DND-41 (cell line): ENCODE results near the gene CC2D2B.
A peak's percentile ranks its signal among the peaks of the same experiment; 100 is the strongest.
"Not testable (repeated sequence)": the region's sequence is repeated elsewhere in the genome, so short reads cannot be mapped to it uniquely, and the experiment has no call there.

ENCODE experiments used
- ATAC-seq: fragments of 200-7000 bp; cut with Tn5 transposase; 3 replicates; pipeline ENCODE4 v1.9.1; 2021; ENCODE audit warnings: low read depth; ENCODE audit not compliant: insufficient read depth
- DNase-seq: peaks from one replicate; pipeline ENCODE4 v3.0.0-alpha.2; 2020
- H2AFZ ChIP-seq: 2 replicates; pipeline ENCODE4 v1.6.0; 2012; ENCODE audit warnings: low read depth, low read length
- H3K27ac ChIP-seq: 2 replicates; pipeline ENCODE4 v1.5.1; 2012; ENCODE audit warnings: low read length, inconsistent platforms
- H3K27me3 ChIP-seq: fragments of 200-600 bp; sonication (generic); 2 replicates; pipeline ENCODE4 v1.6.0; 2012; ENCODE audit warnings: low read length, mild to moderate bottlenecking, inconsistent platforms; ENCODE audit not compliant: insufficient read depth, poor library complexity
- H3K36me3 ChIP-seq: 2 replicates; pipeline ENCODE4 v1.5.1; 2012; ENCODE audit warnings: low read length, inconsistent platforms; ENCODE audit not compliant: insufficient read depth
- H3K4me1 ChIP-seq: 2 replicates; pipeline ENCODE4 v1.5.1; 2012; ENCODE audit warnings: mild to moderate bottlenecking, low read length; ENCODE audit not compliant: insufficient read depth
- H3K4me2 ChIP-seq: 2 replicates; pipeline ENCODE4 v1.6.0; 2012; ENCODE audit warnings: mild to moderate bottlenecking, moderate library complexity, low read length, inconsistent platforms; ENCODE audit not compliant: insufficient read depth
- H3K4me3 ChIP-seq, 2 experiments: fragments of 200-600 bp in 1 of 2; shearing (Covaris generic) in 1 of 2; 2 replicates each; pipeline ENCODE4 v1.5.1; 2012 to 2016; ENCODE audit warnings: inconsistent platforms in 2 of 2, low read length in 2 of 2, mild to moderate bottlenecking in 2 of 2, low read depth in 1 of 2, moderate library complexity in 1 of 2
- H3K79me2 ChIP-seq: 2 replicates; pipeline ENCODE4 v1.6.0; 2012; ENCODE audit warnings: low read length, inconsistent platforms; ENCODE audit not compliant: insufficient read depth
- H3K9ac ChIP-seq: 2 replicates; pipeline ENCODE4 v1.6.0; 2012; ENCODE audit warnings: low read depth, mild to moderate bottlenecking, inconsistent platforms, low read length, moderate library complexity
- H3K9me3 ChIP-seq: 2 replicates; pipeline ENCODE4 v1.5.1; 2012; ENCODE audit warnings: low read length, moderate library complexity, mild to moderate bottlenecking, inconsistent platforms; ENCODE audit not compliant: insufficient read depth, severe bottlenecking
- H4K20me1 ChIP-seq: 2 replicates; pipeline ENCODE4 v1.6.0; 2012; ENCODE audit warnings: low read length; ENCODE audit not compliant: insufficient read depth
- EZH2 ChIP-seq: IDR thresholded peaks from 3 replicates; pipeline ENCODE4 v1.6.1; 2012; ENCODE audit warnings: borderline replicate concordance, low read depth, mild to moderate bottlenecking, moderate library complexity, low read length, inconsistent platforms; ENCODE audit not compliant: severe bottlenecking
- TF ChIP-seq, protein P1 (sequence below): IDR thresholded peaks from 2 replicates; pipeline ENCODE4 v1.5.1; 2012; ENCODE audit warnings: borderline replicate concordance, low read length, moderate library complexity, mild to moderate bottlenecking; ENCODE audit not compliant: poor library complexity, severe bottlenecking; ENCODE audit errors: extremely low read depth

CC2D2B gene

GRCh38 chr10:95889830-95890229 lies 17.9 kb upstream of the CC2D2B start:
- DNase-seq (no peak), ATAC-seq (no peak)
- Histone ChIP-seq H3K36me3 (no peaks in the 10 kb centered on the region), H3K9ac (no peak overlapping the region), H4K20me1 (no peaks in the 10 kb centered on the region), H3K27ac (no peak overlapping the region), H3K4me3 (no peak overlapping the region), H3K4me2 (no peak overlapping the region), H3K9me3 (no peaks in the 10 kb centered on the region), H3K79me2 (no peaks in the 10 kb centered on the region), H3K4me1 (no peaks in the 10 kb centered on the region), H2AFZ (no peak overlapping the region), H3K27me3 (no peaks in the 10 kb centered on the region)
- no peak for TF ChIP-seq EZH2
- TF ChIP-seq, protein P1, sequence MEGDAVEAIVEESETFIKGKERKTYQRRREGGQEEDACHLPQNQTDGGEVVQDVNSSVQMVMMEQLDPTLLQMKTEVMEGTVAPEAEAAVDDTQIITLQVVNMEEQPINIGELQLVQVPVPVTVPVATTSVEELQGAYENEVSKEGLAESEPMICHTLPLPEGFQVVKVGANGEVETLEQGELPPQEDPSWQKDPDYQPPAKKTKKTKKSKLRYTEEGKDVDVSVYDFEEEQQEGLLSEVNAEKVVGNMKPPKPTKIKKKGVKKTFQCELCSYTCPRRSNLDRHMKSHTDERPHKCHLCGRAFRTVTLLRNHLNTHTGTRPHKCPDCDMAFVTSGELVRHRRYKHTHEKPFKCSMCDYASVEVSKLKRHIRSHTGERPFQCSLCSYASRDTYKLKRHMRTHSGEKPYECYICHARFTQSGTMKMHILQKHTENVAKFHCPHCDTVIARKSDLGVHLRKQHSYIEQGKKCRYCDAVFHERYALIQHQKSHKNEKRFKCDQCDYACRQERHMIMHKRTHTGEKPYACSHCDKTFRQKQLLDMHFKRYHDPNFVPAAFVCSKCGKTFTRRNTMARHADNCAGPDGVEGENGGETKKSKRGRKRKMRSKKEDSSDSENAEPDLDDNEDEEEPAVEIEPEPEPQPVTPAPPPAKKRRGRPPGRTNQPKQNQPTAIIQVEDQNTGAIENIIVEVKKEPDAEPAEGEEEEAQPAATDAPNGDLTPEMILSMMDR = no peak

GRCh38 chr10:95896071-95896850 lies 11.5 kb upstream of the CC2D2B start:
- Histone ChIP-seq H3K36me3 (no peaks in the 10 kb centered on the region), H3K79me2 (no peaks in the 10 kb centered on the region), H3K4me2 (no peak overlapping the region), H2AFZ (no peak overlapping the region), H4K20me1 (no peaks in the 10 kb centered on the region), H3K27ac (no peak overlapping the region), H3K4me1 (no peaks in the 10 kb centered on the region), H3K27me3 (no peaks in the 10 kb centered on the region), H3K9ac (no peak overlapping the region), H3K4me3 (no peak overlapping the region), H3K9me3 (no peaks in the 10 kb centered on the region)
- ATAC-seq (no peak), DNase-seq (no peak)
- TF ChIP-seq, protein P1 = no peak
- TF ChIP-seq EZH2 = no peak

- not testable (repeated sequence) for H4K20me1 ChIP-seq, H3K27ac ChIP-seq, DNase-seq, ATAC-seq, H3K4me3 ChIP-seq, H3K36me3 ChIP-seq, H3K9ac ChIP-seq, H3K79me2 ChIP-seq, H3K9me3 ChIP-seq, H2AFZ ChIP-seq
- peaks cover 20% of the 10 kb centered on the region for H3K4me1 ChIP-seq
- H3K27me3 ChIP-seq = peaks cover 19% of the 10 kb centered on the region
- 0 out of 2 replicates have a peak overlapping the region, but pooled peaks have one; percentile 84 for H3K4me2 ChIP-seq
Observed at GRCh38 chr10:95905897-95906580, 1.7 kb upstream of the CC2D2B start.
